ENCODE results near the gene GEMIN7. TPM values are rescaled to one million over a fixed set of nuclear protein-coding genes. Genes with fewer than 3 reads are reported as not detected.

Gene GEMIN7
- total and polyA plus RNA-seq, 2 of the 13 experiments (the other 11 are each of a cell fraction or from before 2014, with no cell fraction given), result 24.1 to 30.6 TPM

- TF ChIP-seq ZFP36 (IDR thresholded peaks at IDR 0.05; ENCODE audit: borderline replicate concordance, low read depth, low read length, partially characterized antibody), result no peak
- no peak for TF ChIP-seq SP4 (CRISPR knock-in tag; IDR thresholded peaks at IDR 0.05)
- no peak for TF ChIP-seq HHEX (CRISPR knock-in tag; IDR thresholded peaks at IDR 0.05)
- TF ChIP-seq AGO2 (optimal IDR thresholded peaks at IDR 0.05; ENCODE audit: low read depth, low read length), result no peak
- no peak for TF ChIP-seq ADNP (CRISPR knock-in tag; IDR thresholded peaks at IDR 0.05)
- no peak for TF ChIP-seq FLYWCH1 (CRISPR knock-in tag; IDR thresholded peaks at IDR 0.05)
- TF ChIP-seq HES4 (CRISPR knock-in tag; IDR thresholded peaks at IDR 0.05; ENCODE audit: borderline replicate concordance), result no peak
- no peak for TF ChIP-seq ZNF850 (CRISPR knock-in tag; conservative IDR thresholded peaks at IDR 0.05)
- TF ChIP-seq SAFB2 (CRISPR knock-in tag; IDR thresholded peaks at IDR 0.05; ENCODE audit: borderline replicate concordance, low read depth), result no peak
- no peak for TF ChIP-seq ZNF264 (CRISPR knock-in tag; IDR thresholded peaks at IDR 0.05)
- no peak for TF ChIP-seq ZNF572 (CRISPR knock-in tag; IDR thresholded peaks at IDR 0.05)
- peak; percentile 19; the same call in 1 of the 2 replicates for TF ChIP-seq GATAD2A (CRISPR knock-in tag; IDR thresholded peaks at IDR 0.05)
- TF ChIP-seq ZMYM4 (CRISPR knock-in tag; IDR thresholded peaks at IDR 0.05), result no peak
- TF ChIP-seq ZNF160 (CRISPR knock-in tag; IDR thresholded peaks at IDR 0.05), result no peak
- peak; percentile 10; the same call in 1 of the 2 replicates for TF ChIP-seq ZFX (CRISPR knock-in tag; IDR thresholded peaks at IDR 0.05; ENCODE audit: low read depth)
- no peak for TF ChIP-seq ZFP90 (CRISPR knock-in tag; IDR thresholded peaks at IDR 0.05; ENCODE audit: borderline replicate concordance)
- no peak for TF ChIP-seq NFAT5 (CRISPR knock-in tag; IDR thresholded peaks at IDR 0.05)
- no peak for TF ChIP-seq SATB2 (CRISPR knock-in tag; IDR thresholded peaks at IDR 0.05)
- TF ChIP-seq ZNF687 (CRISPR knock-in tag; IDR thresholded peaks at IDR 0.05), result peak; percentile 48
- no peak for TF ChIP-seq TOPORS (CRISPR knock-in tag; IDR thresholded peaks at IDR 0.05)
- no peak for TF ChIP-seq ZFAT (CRISPR knock-in tag; conservative IDR thresholded peaks at IDR 0.05)
- no peak for TF ChIP-seq GRHL1 (CRISPR knock-in tag; conservative IDR thresholded peaks at IDR 0.05)
Measured at GRCh38 chr19:45130236-45130635, 51.2 kb downstream of the GEMIN7 start (continued).
